GM19238 (cell line): Measurements from ENCODE around the gene GPC6.

Experiments
- DNase-seq: peaks from one replicate; pipeline ENCODE4 v3.0.0; 2011; ENCODE audit warnings: low spot score; ENCODE audit not compliant: insufficient read length

Gene GPC6

GRCh38 chr13:93819331-93819890 lies 592.8 kb downstream of the GPC6 start:
- DNase-seq = no peak

- no peak for DNase-seq
Measured at GRCh38 chr13:93824286-93824685, 597.7 kb downstream of the GPC6 start.

GRCh38 chr13:93834051-93834450 lies 607.4 kb downstream of the GPC6 start:
- DNase-seq = no peak

GRCh38 chr13:93843082-93843481 lies 616.5 kb downstream of the GPC6 start:
- no peak for DNase-seq

- no peak for DNase-seq
Measured at GRCh38 chr13:93847162-93847561, 620.6 kb downstream of the GPC6 start.

GRCh38 chr13:93848247-93848646 lies 621.6 kb downstream of the GPC6 start:
- DNase-seq = no peak

- DNase-seq = no peak
Measured at GRCh38 chr13:93851236-93851635, 624.6 kb downstream of the GPC6 start.

GRCh38 chr13:93853912-93854311 lies 627.3 kb downstream of the GPC6 start:
- DNase-seq = no peak

GRCh38 chr13:93857126-93857525 lies 630.5 kb downstream of the GPC6 start:
- DNase-seq = no peak

GRCh38 chr13:93859716-93860115 lies 633.1 kb downstream of the GPC6 start:
- DNase-seq = no peak

GRCh38 chr13:93861818-93862217 lies 635.2 kb downstream of the GPC6 start:
- no peak for DNase-seq

- DNase-seq = no peak
Measured at GRCh38 chr13:93862259-93862658, 635.7 kb downstream of the GPC6 start.

- DNase-seq = no peak
Measured at GRCh38 chr13:93865235-93865634, 638.6 kb downstream of the GPC6 start.

- no peak for DNase-seq
Measured at GRCh38 chr13:93867481-93867880, 640.9 kb downstream of the GPC6 start.

- DNase-seq = no peak
Measured at GRCh38 chr13:93872376-93872775, 645.8 kb downstream of the GPC6 start.

GRCh38 chr13:93872786-93873347 lies 646.3 kb downstream of the GPC6 start:
- no peak for DNase-seq

GRCh38 chr13:93875547-93875946 lies 648.9 kb downstream of the GPC6 start:
- no peak for DNase-seq

GRCh38 chr13:93876236-93876635 lies 649.6 kb downstream of the GPC6 start:
- no peak for DNase-seq

GRCh38 chr13:93878675-93879074 lies 652.1 kb downstream of the GPC6 start:
- no peak for DNase-seq

- DNase-seq = no peak
Measured at GRCh38 chr13:93881411-93881810, 654.8 kb downstream of the GPC6 start.

- no peak for DNase-seq
Measured at GRCh38 chr13:93882086-93882651, 655.6 kb downstream of the GPC6 start.

GRCh38 chr13:93889430-93889951 lies 662.9 kb downstream of the GPC6 start:
- DNase-seq = no peak

- no peak for DNase-seq
Measured at GRCh38 chr13:93899981-93900380, 673.4 kb downstream of the GPC6 start.
